Calu3 (cell line): ENCODE measurements around the gene LDLRAD4. TPM values are rescaled to one million over a fixed set of nuclear protein-coding genes. Genes with fewer than 3 reads are reported as not detected.

Source experiments
- BruUV-seq: library from RNA; stranded (reverse); fragments of 400-500 nt; replicated peaks from 2 replicates; lab custom pipeline; 2021; lab: Mats Ljungman, UMichigan
- CTCF ChIA-PET: fragments of 300-600 bp; sonication (Branson Sonifier 250); formaldehyde crosslinking; loops from one replicate; lab custom pipeline; 2022; ENCODE audit warnings: antibody characterized with exemption; lab: Charles Lee
- DNase-seq: peaks from one replicate; pipeline ENCODE4 v3.0.0; 2022
- H3K27ac Mint-ChIP-seq: one replicate; pipeline ENCODE4 v1.8.0; 2022; ENCODE audit warnings: mixed read lengths; ENCODE audit not compliant: unreplicated experiment
- H3K27me3 Mint-ChIP-seq: one replicate; pipeline ENCODE4 v1.8.0; 2022; ENCODE audit warnings: mixed read lengths; ENCODE audit not compliant: unreplicated experiment
- H3K36me3 Mint-ChIP-seq: one replicate; pipeline ENCODE4 v1.8.0; 2022; ENCODE audit warnings: mild to moderate bottlenecking, moderate library complexity, mixed read lengths; ENCODE audit not compliant: insufficient read depth, unreplicated experiment
- H3K4me1 Mint-ChIP-seq: one replicate; pipeline ENCODE4 v1.8.0; 2022; ENCODE audit warnings: mild to moderate bottlenecking, low read depth, mixed read lengths; ENCODE audit not compliant: unreplicated experiment
- H3K4me3 Mint-ChIP-seq: one replicate; pipeline ENCODE4 v1.8.0; 2022; ENCODE audit warnings: mild to moderate bottlenecking, low read depth, moderate library complexity, mixed read lengths; ENCODE audit not compliant: unreplicated experiment
- H3K9me3 Mint-ChIP-seq: one replicate; pipeline ENCODE4 v1.8.0; 2022; ENCODE audit warnings: low read depth, mixed read lengths; ENCODE audit not compliant: unreplicated experiment
- CTCF ChIP-seq: fragments of 200-600 bp; IDR thresholded peaks from one replicate; pipeline ENCODE4 v1.8.0; 2022; ENCODE audit warnings: antibody characterized with exemption; ENCODE audit not compliant: unreplicated experiment
- intact Hi-C: fragments of 100-400 bp; cut with micrococcal nuclease; formaldehyde crosslinking; loops from one replicate; pipeline ENCODE4 v1.10.0; 2022; ENCODE audit not compliant: unreplicated experiment
- total RNA-seq: library from RNA; stranded (reverse); gene quantifications from 2 replicates; pipeline ENCODE4 v1.2.3, GENCODE V29; 2022

Gene LDLRAD4
- total RNA-seq, 1 experiment from 2014 or later, result 0.50 TPM

GRCh38 chr18:13232971-13233786, 14.6 kb downstream of the LDLRAD4 start:
- no TSS peak for BruUV-seq
- no peaks in the 10 kb centered on the region for H3K36me3 Mint-ChIP-seq
- DNase-seq, result no peak
- no peaks in the 10 kb centered on the region for H3K9me3 Mint-ChIP-seq
- no peaks in the 10 kb centered on the region for H3K4me1 Mint-ChIP-seq
- CTCF ChIA-PET, result no interaction called here
- intact Hi-C loops, result no loop called here
- no peak overlapping the region for H3K4me3 Mint-ChIP-seq
- H3K27ac Mint-ChIP-seq, result no peak overlapping the region
- TF ChIP-seq CTCF, result no peak
- H3K27me3 Mint-ChIP-seq, result peaks cover 82% of the 10 kb centered on the region

DNA sequence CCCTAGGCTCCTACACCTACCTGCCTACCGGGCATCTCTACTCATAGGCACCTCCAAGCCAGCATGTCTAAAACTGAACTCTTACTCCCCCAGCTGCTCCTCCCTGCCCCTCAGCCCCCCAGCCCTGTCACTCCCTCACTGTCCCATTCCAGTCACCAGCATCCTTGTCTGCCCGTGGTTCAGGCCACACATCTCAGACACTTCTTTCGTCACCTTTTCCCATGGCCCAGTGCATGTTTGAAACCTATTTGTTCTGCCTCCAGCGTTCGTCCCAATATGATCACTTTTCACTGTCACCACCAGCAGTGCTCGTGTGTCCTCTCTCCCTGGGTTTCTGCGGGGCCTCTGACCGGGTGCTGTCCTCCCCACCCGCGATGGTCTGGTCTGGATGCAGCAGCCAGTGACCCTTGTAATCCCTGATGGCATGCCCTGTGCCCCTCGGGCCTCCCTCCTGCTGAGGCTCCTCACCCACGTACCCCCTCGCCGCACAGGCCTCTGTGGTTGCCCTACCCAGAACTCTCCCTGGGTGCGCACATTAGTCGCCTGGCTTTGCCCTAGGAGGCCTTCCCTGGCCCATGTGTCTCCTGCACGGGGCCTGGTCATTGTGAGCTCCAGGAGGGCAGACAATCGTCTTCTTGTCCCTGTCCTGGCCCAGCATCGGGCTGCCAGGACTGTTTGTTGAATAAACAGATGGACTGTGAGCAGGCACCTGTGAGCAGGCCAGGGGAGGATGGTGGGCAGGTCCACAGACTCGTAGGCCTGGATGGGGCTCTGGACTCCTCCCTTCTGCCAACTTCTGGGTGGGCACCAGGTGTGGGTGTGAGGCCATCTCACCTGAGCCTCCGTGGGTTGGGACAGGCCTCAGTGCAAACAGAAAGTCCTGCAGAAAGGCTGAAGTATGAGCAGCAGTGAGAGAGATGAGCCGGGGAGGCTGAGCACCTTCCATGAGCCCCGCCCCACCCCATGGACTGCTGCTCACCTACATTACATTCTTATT, 15.5 kb downstream of the LDLRAD4 start:
- DNase-seq, result no peak
- Mint-ChIP-seq H3K4me3 (no peak overlapping the region), H3K9me3 (no peaks in the 10 kb centered on the region), H3K4me1 (no peaks in the 10 kb centered on the region), H3K36me3 (no peaks in the 10 kb centered on the region), H3K27ac (no peak overlapping the region), H3K27me3 (peaks cover 91% of the 10 kb centered on the region)
- TF ChIP-seq CTCF, result no peak
- BruUV-seq, result no TSS peak
- CTCF ChIA-PET, result no interaction called here
- intact Hi-C loops, result no loop called here

- H3K9me3 Mint-ChIP-seq, result no peaks in the 10 kb centered on the region
- BruUV-seq, result no TSS peak
- H3K36me3 Mint-ChIP-seq, result no peaks in the 10 kb centered on the region
- H3K27ac Mint-ChIP-seq, result no peak overlapping the region
- CTCF ChIA-PET, result interaction anchor here (0.7 kb wide), 1 partner anchor 12 kb away, joined by 6 read pairs; no protein-coding TSS in a partner anchor
- TF ChIP-seq CTCF, result no peak
- no peaks in the 10 kb centered on the region for H3K4me1 Mint-ChIP-seq
- H3K27me3 Mint-ChIP-seq, result peaks cover 81% of the 10 kb centered on the region
- DNase-seq, result no peak
- intact Hi-C loops, result no loop called here
- H3K4me3 Mint-ChIP-seq, result no peak overlapping the region
Measured at GRCh38 chr18:13235421-13235831, 16.9 kb downstream of the LDLRAD4 start.

DNA sequence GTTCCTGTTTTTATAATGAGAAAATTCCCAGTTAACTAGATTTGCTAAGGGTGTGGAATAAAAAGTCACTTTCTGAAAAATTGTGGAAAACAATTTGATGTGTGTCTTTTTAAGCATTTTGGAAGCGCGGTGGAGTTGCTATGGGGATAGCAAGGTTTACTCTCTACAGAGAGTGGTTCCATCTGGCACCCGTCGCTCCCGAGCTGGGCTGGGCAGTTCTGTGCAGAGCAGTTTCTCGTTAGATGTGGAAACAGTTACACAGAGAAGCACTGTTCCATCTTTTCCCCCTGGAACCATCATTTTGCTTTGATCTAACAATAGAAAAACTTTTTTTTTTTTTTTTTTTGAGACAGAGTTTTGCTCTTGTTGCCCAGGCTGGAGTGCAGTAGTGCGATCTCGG, 17.4 kb downstream of the LDLRAD4 start:
- Mint-ChIP-seq H3K27me3 (peaks cover 77% of the 10 kb centered on the region), H3K27ac (no peak overlapping the region), H3K36me3 (no peaks in the 10 kb centered on the region), H3K4me1 (no peaks in the 10 kb centered on the region), H3K4me3 (no peak overlapping the region), H3K9me3 (no peaks in the 10 kb centered on the region)
- BruUV-seq, result no TSS peak
- no peak for DNase-seq
- CTCF ChIA-PET, result interaction anchor here (0.7 kb wide), 1 partner anchor 12 kb away, joined by 6 read pairs; no protein-coding TSS in a partner anchor
- TF ChIP-seq CTCF, result no peak
- intact Hi-C loops, result no loop called here
